Hematopoietic multipotent progenitor cell treated with erythropoietin and hydrocortisone succinate and interleukin-3 and kit ligand, for 8 days (in vitro differentiated cells): Measurements from ENCODE around the gene MYO15A.

ENCODE experiments used
- DNase-seq: peaks from one replicate; pipeline ENCODE4 v3.0.0-alpha.2; 2015

The MYO15A gene

DNA sequence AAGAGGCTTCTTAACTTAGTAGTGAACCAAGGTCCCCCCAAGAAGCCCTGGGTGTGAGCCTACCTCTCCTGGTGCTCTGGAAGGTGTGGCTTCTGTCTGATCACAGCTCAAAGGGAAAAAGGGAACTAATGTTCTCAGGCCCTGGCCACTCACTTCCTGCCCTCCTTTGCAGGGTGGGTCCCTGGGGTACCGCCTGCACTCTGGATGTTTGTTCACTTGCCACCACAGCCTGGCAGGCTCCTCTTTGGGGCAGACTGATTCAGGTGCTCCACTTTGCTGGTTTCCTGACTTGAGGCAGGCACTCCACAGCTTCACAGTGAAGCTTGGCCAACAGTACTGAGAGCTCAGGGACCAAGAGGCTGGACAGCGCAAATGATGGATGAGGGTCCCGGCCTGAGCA is 5.9 kb upstream of the MYO15A start:
- no peak for DNase-seq

- DNase-seq = no peak
Measured at GRCh38 chr17:18105027-18105426, 3.5 kb upstream of the MYO15A start.

DNA sequence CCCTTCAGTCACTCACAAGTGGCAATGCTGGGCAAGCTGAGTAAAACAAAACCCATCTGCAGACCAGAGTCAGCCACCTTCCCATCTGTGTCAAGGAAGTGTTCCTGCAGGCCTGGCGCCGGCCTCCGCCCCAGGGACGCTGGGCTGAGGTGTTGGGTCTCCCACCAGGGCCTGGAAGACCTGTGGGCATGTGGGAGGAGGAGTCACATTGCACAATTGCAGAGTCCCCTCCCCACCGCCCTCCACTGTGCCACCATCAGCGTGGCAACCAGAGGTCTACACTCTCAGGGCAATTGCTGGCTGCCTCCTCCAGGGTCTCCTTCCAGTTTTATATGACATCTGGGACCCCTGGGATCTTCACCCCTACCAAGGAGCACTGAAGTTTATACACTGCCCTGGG is 3.0 kb upstream of the MYO15A start:
- no peak for DNase-seq

DNA sequence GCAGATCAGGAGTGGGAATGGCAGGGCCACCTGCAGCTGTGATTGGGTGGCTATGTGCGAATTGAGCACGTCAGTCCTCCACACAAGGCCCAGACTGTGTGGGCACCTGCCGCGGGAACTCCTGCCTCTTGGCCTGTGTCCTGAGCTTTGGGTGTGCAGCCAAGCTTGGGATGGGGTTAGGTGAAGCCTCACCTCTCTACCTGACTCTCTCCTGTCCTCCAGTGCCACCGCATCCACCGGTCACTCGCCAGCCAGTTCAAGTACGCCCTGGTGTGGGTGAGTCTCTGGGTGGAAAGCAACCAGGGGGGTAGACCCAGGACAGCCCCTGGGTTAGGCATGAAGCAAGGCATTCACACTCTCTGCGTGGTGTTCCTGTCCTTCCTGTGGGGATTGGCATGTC is 2.3 kb upstream of the MYO15A start:
- DNase-seq = no peak

GRCh38 chr17:18107061-18107790 is 1.3 kb upstream of the MYO15A start:
- no peak for DNase-seq

DNA sequence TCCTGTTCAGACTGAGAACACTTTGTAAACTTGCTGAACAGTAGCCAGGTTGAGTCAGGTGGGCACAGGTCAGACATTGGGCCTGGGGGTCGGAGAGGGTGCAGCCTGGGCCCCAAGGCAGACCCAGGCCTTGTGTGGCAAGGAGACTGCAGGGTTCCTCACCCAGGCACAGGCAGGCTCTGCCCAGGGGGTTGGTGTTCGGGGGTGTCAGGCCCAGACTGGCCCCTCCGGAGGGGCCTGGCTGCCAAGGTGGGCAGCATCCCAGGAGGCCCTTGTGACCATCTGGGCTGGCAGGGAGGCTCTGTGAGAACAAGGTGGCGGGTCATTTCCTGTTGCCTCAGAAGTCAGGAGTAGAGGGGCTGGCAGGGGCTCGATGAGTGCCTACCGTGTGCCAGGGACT is 585 bp upstream of the MYO15A start:
- DNase-seq = no peak

DNA sequence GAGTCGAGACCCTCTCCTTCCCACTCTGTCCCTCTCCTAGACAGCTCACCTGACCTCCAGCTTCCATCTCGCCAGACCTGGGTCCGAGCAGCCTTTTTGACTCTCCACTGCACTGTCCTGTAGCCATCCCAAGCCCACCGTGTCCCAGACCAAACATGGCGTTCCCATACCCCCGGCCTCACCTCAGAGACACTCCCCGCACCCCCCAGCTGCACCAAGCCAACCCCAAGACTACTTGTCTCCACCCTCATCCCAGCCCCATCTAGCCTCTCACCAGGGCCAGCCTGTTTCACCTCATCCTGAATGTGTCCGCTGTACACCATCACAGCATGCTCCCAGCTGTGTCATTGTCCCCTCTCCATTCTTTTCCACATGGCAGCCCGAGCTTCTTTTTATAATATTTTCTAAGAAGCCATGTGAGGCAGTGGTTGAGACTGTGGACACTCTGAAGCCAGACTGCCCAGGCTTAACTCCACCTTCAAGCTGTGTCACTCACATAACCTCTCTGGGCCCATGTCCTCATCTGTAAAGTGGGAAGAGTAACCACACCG is 1.5 kb downstream of the MYO15A start:
- no peak for DNase-seq

- DNase-seq = no peak
Measured at GRCh38 chr17:18110636-18111145, 2.1 kb downstream of the MYO15A start.

DNA sequence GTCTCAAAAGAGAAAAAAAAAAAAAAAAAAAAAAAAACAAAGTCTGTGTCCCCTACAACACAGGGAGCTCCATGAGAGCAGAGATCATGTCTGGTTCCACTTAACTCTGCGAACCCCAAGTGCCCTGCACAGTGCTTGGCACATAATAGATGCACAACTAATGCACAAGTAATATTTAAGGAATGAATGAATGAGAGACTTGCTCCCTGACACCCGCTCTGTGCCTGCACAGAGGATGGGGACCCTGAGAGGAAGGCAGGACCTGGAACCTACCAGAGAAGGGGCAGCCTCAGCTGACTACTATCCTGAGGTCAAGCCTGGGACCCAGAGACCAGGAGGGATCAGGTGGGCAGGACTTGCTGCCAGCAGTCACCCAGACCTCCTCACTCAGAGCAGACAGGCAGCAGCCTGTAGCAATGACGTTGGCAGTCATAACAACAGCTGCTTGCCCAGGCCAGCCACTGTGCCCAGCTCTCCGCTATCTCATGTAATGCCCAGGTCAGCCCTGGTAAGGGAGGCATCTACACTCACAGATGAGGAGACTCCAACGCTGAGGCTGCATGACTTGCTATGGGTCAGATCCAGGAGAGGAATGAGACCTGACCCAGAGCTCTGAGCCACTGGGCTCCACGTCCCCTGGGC is 2.9 kb downstream of the MYO15A start:
- no peak for DNase-seq

GRCh38 chr17:18115517-18115916 is 7.0 kb downstream of the MYO15A start:
- DNase-seq = no peak

- DNase-seq = no peak
Measured at GRCh38 chr17:18116078-18116477, 7.5 kb downstream of the MYO15A start.

- DNase-seq = no peak
Measured at GRCh38 chr17:18117533-18117932, 9.0 kb downstream of the MYO15A start.

- DNase-seq = no peak
Measured at GRCh38 chr17:18117982-18118975, 9.7 kb downstream of the MYO15A start.

GRCh38 chr17:18119166-18119745 is 10.7 kb downstream of the MYO15A start:
- no peak for DNase-seq

- DNase-seq = no peak
Measured at GRCh38 chr17:18119938-18120337, 11.4 kb downstream of the MYO15A start.

DNA sequence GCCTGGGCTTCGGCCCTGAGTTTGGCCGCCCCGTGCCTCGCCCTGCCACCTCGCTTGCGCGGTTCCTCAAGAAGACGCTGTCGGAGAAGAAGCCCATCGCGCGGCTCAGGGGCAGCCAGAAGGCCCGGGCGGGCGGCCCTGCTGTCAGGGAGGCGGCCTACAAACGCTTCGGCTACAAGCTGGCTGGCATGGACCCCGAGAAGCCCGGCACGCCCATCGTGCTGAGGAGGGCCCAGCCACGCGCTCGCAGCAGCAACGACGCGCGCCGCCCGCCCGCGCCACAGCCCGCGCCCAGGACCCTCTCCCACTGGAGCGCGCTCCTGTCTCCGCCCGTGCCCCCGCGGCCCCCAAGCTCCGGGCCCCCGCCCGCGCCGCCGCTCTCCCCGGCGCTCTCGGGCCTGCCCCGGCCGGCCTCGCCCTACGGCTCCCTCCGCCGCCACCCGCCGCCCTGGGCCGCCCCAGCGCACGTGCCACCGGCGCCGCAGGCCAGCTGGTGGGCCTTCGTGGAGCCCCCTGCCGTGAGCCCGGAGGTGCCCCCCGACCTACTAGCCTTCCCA is 12.0 kb downstream of the MYO15A start:
- DNase-seq = no peak

DNA sequence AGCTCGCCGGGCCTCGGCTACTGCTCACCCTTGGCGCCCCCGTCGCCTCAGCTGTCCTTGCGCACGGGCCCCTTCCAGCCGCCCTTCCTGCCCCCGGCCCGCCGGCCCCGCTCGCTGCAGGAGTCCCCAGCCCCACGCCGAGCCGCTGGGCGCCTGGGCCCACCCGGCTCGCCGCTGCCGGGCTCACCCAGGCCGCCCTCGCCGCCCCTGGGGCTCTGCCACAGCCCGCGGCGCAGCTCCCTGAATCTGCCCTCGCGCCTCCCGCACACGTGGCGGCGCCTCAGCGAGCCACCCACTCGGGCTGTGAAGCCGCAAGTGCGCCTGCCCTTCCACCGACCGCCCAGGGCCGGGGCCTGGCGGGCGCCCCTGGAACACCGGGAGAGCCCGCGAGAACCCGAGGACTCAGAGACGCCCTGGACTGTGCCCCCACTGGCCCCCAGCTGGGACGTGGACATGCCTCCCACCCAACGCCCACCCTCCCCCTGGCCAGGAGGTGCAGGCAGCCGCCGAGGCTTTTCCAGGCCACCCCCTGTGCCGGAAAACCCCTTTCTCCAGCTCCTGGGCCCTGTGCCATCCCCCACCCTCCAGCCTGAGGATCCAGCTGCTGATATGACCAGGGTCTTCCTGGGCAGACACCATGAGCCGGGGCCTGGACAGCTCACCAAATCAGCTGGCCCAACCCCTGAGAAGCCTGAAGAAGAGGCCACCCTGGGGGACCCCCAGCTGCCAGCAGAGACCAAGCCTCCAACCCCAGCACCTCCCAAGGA is 12.8 kb downstream of the MYO15A start:
- DNase-seq = no peak

DNA sequence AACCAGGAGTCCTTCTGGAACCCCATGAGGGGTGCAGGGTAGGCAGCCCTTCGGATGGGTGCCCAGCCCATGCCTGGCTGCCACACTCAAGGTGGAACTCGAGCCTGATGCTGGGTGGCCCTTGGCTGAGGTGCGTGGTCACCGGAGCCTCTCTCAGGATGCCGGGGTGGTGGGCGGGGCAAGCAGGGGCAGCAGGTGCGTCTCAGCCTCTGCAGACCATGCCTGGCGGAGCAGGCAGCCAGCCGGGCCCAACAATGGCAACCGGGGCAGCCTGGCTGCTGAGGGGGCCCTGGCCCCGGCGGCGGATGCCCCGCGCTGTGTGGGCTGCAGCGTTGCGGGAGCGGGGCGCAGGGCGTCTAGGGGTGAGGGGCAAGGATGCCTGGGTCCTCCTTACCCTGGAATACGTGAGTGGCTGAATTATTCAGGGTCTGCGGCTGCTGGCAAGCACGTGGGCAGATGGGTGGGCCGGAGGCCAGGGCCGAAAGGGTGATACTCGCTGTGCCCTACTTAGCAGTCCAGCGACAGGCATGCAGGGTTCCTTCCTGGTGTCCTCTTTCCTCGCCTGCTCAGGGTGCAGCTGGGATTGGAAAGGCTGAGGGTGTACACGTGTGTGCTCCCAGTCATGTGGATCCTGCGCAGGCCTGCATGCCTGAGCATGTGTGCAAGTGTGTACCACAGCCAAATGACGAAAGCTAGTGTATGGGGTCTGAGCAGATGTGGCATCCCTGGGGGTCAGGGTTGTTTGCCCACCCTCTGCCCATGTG is 14.6 kb downstream of the MYO15A start:
- DNase-seq = no peak

- DNase-seq = no peak
Measured at GRCh38 chr17:18124345-18125126, 16.0 kb downstream of the MYO15A start.

DNA sequence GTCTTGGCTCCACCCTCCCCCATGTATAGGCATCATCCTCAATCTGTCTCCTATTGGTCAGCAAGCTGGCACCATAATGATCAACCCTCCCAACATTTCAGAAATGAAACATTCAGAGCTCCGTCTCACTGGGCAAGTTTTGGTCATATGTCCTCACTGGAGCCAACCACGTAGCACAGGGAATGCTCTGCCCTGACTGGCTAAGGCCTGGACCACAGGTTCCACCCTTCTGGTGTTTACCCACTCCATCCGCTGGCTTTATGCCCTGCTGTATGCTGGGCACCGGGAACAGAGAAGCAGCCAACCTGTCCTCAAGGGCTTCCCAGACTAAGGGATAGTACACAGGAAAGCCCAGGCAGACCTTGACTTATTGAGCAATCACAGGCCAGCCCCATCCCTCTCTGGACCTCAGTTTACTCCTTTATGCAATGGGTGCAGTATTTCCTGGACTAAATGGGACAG is 20.5 kb downstream of the MYO15A start:
- DNase-seq = no peak
